GM23338 (cell line): ENCODE data around the gene RPS14.

Experiments used
- CTCF ChIP-seq, 2 experiments: fragments of 200-600 bp in 1 of 2; sonication (generic) in 1 of 2; conservative IDR thresholded peaks; 2 replicates each; pipeline versions ENCODE4 v1.5.1 to v1.6.1; 2016 to 2017; ENCODE audit warnings: antibody characterized with exemption in 2 of 2, low read depth in 2 of 2, mild to moderate bottlenecking in 2 of 2, moderate library complexity in 1 of 2
- EZH2phosphoT487 ChIP-seq: fragments of 200-600 bp; sonication (generic); IDR thresholded peaks from one replicate; pipeline ENCODE4 v1.8.1; 2018; ENCODE audit warnings: antibody characterized with exemption; ENCODE audit not compliant: unreplicated experiment

- TF ChIP-seq CTCF (conservative IDR thresholded peaks at IDR 0.05; ENCODE audit: low read depth in 2 of 2): no peak
- TF ChIP-seq EZH2phosphoT487: no peak
These were observed 8.4 kb downstream of the RPS14 start for GRCh38 chr5:150440948-150441812.
